HepG2 (cell line): ENCODE results near the gene AGPAT3.

ENCODE experiments used
- BRCA1 ChIP-seq: sonication (generic); formaldehyde crosslinking; IDR thresholded peaks from 2 replicates; pipeline ENCODE4 v1.4.0; 2020; ENCODE audit warnings: missing genetic modification reagents
- GABPB1 ChIP-seq: IDR thresholded peaks from 2 replicates; pipeline ENCODE4 v1.6.1; 2016; ENCODE audit warnings: mild to moderate bottlenecking, missing genetic modification reagents, moderate library complexity, missing compliant biosample characterization
- KDM1A ChIP-seq: IDR thresholded peaks from 2 replicates; pipeline ENCODE4 v1.6.1; 2016; ENCODE audit warnings: missing compliant biosample characterization
- KLF6 ChIP-seq: IDR thresholded peaks from 2 replicates; pipeline ENCODE4 v1.8.0; 2016; ENCODE audit warnings: missing biosample characterization, missing genetic modification reagents
- NCOR1 ChIP-seq: fragments of 200-600 bp; sonication (generic); IDR thresholded peaks from 2 replicates; pipeline ENCODE4 v1.7.0; 2017; ENCODE audit warnings: antibody characterized with exemption, low read length, borderline replicate concordance
- POLR2A ChIP-seq, 2 experiments: IDR thresholded peaks; 2 replicates each; pipeline ENCODE4 v1.6.1; 2011; ENCODE audit warnings: low read depth in 2 of 2, low read length in 2 of 2, mild to moderate bottlenecking in 1 of 2, moderate library complexity in 1 of 2; ENCODE audit not compliant: insufficient read depth in 1 of 2
- RCOR2 ChIP-seq: IDR thresholded peaks from 2 replicates; pipeline ENCODE4 v1.6.1; 2016; ENCODE audit warnings: missing biosample characterization, missing genetic modification reagents
- RFX5 ChIP-seq: IDR thresholded peaks from 2 replicates; pipeline ENCODE4 v1.6.1; 2011; ENCODE audit warnings: low read depth, low read length, improper control_type of control experiment
- TARDBP ChIP-seq: sonication (generic); formaldehyde crosslinking; IDR thresholded peaks from 2 replicates; pipeline ENCODE4 v1.8.0; 2022; ENCODE audit warnings: mild to moderate bottlenecking, missing genetic modification reagents
- ZNF234 ChIP-seq: sonication (generic); formaldehyde crosslinking; conservative IDR thresholded peaks from 2 replicates; pipeline ENCODE4 v1.5.1; 2020; ENCODE audit warnings: mild to moderate bottlenecking, missing genetic modification reagents
- TF ChIP-seq, protein P1 (sequence below): sonication (generic); formaldehyde crosslinking; IDR thresholded peaks from 2 replicates; pipeline ENCODE4 v1.5.0; 2020; ENCODE audit warnings: mild to moderate bottlenecking, missing genetic modification reagents, moderate library complexity
- TF ChIP-seq, protein P2 (sequence below): sonication (generic); formaldehyde crosslinking; IDR thresholded peaks from 2 replicates; pipeline ENCODE4 v1.4.0; 2020; ENCODE audit warnings: missing genetic modification reagents

DNA sequence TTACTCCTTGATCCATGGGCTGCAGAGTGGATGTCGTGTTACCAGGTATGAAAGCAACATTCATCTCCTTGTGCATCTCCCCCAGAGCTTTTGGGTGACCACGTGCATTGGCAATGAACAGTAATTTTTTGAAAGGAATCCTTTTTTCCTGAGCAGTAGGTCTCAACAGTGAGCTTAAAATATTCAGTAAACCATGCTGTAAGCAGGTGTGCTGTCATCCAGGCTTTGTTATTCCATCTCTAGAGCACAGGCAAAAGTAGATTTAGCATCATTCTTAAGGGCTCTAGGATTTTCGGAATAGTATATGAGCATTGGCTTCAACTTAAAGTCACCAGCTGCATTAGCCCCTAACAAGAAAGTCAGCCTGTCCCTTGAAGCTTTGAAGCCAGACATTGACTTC is 27.3 kb downstream of the AGPAT3 start:
- TF ChIP-seq, protein P1, sequence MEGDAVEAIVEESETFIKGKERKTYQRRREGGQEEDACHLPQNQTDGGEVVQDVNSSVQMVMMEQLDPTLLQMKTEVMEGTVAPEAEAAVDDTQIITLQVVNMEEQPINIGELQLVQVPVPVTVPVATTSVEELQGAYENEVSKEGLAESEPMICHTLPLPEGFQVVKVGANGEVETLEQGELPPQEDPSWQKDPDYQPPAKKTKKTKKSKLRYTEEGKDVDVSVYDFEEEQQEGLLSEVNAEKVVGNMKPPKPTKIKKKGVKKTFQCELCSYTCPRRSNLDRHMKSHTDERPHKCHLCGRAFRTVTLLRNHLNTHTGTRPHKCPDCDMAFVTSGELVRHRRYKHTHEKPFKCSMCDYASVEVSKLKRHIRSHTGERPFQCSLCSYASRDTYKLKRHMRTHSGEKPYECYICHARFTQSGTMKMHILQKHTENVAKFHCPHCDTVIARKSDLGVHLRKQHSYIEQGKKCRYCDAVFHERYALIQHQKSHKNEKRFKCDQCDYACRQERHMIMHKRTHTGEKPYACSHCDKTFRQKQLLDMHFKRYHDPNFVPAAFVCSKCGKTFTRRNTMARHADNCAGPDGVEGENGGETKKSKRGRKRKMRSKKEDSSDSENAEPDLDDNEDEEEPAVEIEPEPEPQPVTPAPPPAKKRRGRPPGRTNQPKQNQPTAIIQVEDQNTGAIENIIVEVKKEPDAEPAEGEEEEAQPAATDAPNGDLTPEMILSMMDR: no peak
- TF ChIP-seq NCOR1: no peak
- no peak for TF ChIP-seq POLR2A (IDR thresholded peaks at IDR 0.05; ENCODE audit: insufficient read depth in 1 of 2, low read depth in 2 of 2, low read length in 2 of 2)
- TF ChIP-seq TARDBP: no peak
- no peak for TF ChIP-seq ZNF234 (CRISPR knock-in tag)
- TF ChIP-seq, protein P2, sequence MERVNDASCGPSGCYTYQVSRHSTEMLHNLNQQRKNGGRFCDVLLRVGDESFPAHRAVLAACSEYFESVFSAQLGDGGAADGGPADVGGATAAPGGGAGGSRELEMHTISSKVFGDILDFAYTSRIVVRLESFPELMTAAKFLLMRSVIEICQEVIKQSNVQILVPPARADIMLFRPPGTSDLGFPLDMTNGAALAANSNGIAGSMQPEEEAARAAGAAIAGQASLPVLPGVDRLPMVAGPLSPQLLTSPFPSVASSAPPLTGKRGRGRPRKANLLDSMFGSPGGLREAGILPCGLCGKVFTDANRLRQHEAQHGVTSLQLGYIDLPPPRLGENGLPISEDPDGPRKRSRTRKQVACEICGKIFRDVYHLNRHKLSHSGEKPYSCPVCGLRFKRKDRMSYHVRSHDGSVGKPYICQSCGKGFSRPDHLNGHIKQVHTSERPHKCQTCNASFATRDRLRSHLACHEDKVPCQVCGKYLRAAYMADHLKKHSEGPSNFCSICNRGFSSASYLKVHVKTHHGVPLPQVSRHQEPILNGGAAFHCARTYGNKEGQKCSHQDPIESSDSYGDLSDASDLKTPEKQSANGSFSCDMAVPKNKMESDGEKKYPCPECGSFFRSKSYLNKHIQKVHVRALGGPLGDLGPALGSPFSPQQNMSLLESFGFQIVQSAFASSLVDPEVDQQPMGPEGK (CRISPR knock-in tag): no peak
- no peak for TF ChIP-seq RCOR2 (CRISPR knock-in tag)
- no peak for TF ChIP-seq BRCA1
- no peak for TF ChIP-seq KDM1A (CRISPR knock-in tag)
- no peak for TF ChIP-seq RFX5
- no peak for TF ChIP-seq GABPB1
- no peak for TF ChIP-seq KLF6 (CRISPR knock-in tag)
